ENCODE measurements around the gene OSBP2. TPM values are rescaled to one million over a fixed set of nuclear protein-coding genes. Genes with fewer than 3 reads are reported as not detected.

Gene OSBP2
- total and polyA plus RNA-seq, 2 experiments from 2014 or later, result 2.1 to 2.9 TPM

MicroRNAs encoded within 50 kb of the gene (microRNA counts, 767-probe panel; counts per million panel counts)
- microRNA hsa-miR-3200-3p, result not detected

Small RNAs within 50 kb of the gene (microRNA-seq; reads per million reads assigned to microRNA genes)
- gene MIR3200, result 13.1 reads per million, percentile 38 among the genes with 10 or more reads in this experiment

Small RNAs within 50 kb of the gene (small RNA-seq; reads per million reads assigned to genes)
- gene MIR3200 (ENCODE audit: low replicate concordance), result 0.47 reads per million, percentile 32 among the genes with 10 or more reads in this experiment

Other genes starting within 250 kb of the OSBP2 start
- not detected in 2 replicates for gene SEC14L3, start 222.9 kb upstream of the OSBP2 start, total RNA-seq (2014; rRNA removed; shearing (Covaris generic))
- not detected in 2 replicates for gene SEC14L3, start 222.9 kb upstream of the OSBP2 start, polyA plus RNA-seq (2016; fragmentation: Nextera tagmentation; extraction: Ambion mirVana)
- 2.5 and 5.2 TPM in 2 replicates for gene SEC14L4, start 189.2 kb upstream of the OSBP2 start, total RNA-seq (2014; rRNA removed; shearing (Covaris generic))
- 1.7 and 1.9 TPM in 2 replicates for gene SEC14L4, start 189.2 kb upstream of the OSBP2 start, polyA plus RNA-seq (2016; fragmentation: Nextera tagmentation; extraction: Ambion mirVana)
- gene SEC14L6, start 148.1 kb upstream of the OSBP2 start, total RNA-seq (2014; rRNA removed; shearing (Covaris generic)), result 2.1 and 2.4 TPM in 2 replicates
- 0.50 and 0.84 TPM in 2 replicates for gene SEC14L6, start 148.1 kb upstream of the OSBP2 start, polyA plus RNA-seq (2016; fragmentation: Nextera tagmentation; extraction: Ambion mirVana)
- 9.2 and 13.3 TPM in 2 replicates for gene GAL3ST1, start 120.2 kb upstream of the OSBP2 start, total RNA-seq (2014; rRNA removed; shearing (Covaris generic))
- gene GAL3ST1, start 120.2 kb upstream of the OSBP2 start, polyA plus RNA-seq (2016; fragmentation: Nextera tagmentation; extraction: Ambion mirVana), result 7.5 and 8.2 TPM in 2 replicates
- 76.9 and 78.4 TPM in 2 replicates for gene PES1, start 103.0 kb upstream of the OSBP2 start, total RNA-seq (2014; rRNA removed; shearing (Covaris generic))
- 61.3 and 64.1 TPM in 2 replicates for gene PES1, start 103.0 kb upstream of the OSBP2 start, polyA plus RNA-seq (2016; fragmentation: Nextera tagmentation; extraction: Ambion mirVana)
- 31.3 and 38.1 TPM in 2 replicates for gene TCN2, start 87.7 kb upstream of the OSBP2 start, total RNA-seq (2014; rRNA removed; shearing (Covaris generic))
- 12.4 and 12.9 TPM in 2 replicates for gene TCN2, start 87.7 kb upstream of the OSBP2 start, polyA plus RNA-seq (2016; fragmentation: Nextera tagmentation; extraction: Ambion mirVana)
- 10.4 and 11.3 TPM in 2 replicates for gene SLC35E4, start 59.1 kb upstream of the OSBP2 start, total RNA-seq (2014; rRNA removed; shearing (Covaris generic))
- 2.6 and 4.3 TPM in 2 replicates for gene SLC35E4, start 59.1 kb upstream of the OSBP2 start, polyA plus RNA-seq (2016; fragmentation: Nextera tagmentation; extraction: Ambion mirVana)
- gene DUSP18, start 27.0 kb upstream of the OSBP2 start, total RNA-seq (2014; rRNA removed; shearing (Covaris generic)), result 1.5 and 2.7 TPM in 2 replicates
- 1.7 and 2.2 TPM in 2 replicates for gene DUSP18, start 27.0 kb upstream of the OSBP2 start, polyA plus RNA-seq (2016; fragmentation: Nextera tagmentation; extraction: Ambion mirVana)